SU-DHL-6 (cell line): ENCODE results near the gene KRT5.

Experiments
- H2AFZ ChIP-seq: fragments of 200-600 bp; sonication (generic); 2 replicates; pipeline ENCODE4 v1.6.1; 2014; ENCODE audit warnings: low read depth, mild to moderate bottlenecking, moderate library complexity, mixed read lengths, antibody characterized with exemption, low read length; ENCODE audit not compliant: severe bottlenecking
- H3F3A ChIP-seq: fragments of 200-600 bp; shearing (Covaris generic); 2 replicates; pipeline ENCODE4 v1.6.0; 2016; ENCODE audit warnings: antibody characterized with exemption, mild to moderate bottlenecking; ENCODE audit not compliant: insufficient read depth
- H3K27ac ChIP-seq: fragments of 200-600 bp; sonication (generic); 2 replicates; pipeline ENCODE4 v1.5.1; 2016; ENCODE audit warnings: low read depth, mild to moderate bottlenecking, low read length, moderate library complexity, mixed read lengths
- H3K27me3 ChIP-seq: fragments of 200-600 bp; sonication (generic), shearing (Covaris generic); 2 replicates; pipeline ENCODE4 v1.6.0; 2014; ENCODE audit warnings: mild to moderate bottlenecking, low read length
- H3K36me3 ChIP-seq: fragments of 200-600 bp; sonication (generic); 2 replicates; pipeline ENCODE4 v1.6.1; 2014; ENCODE audit warnings: mild to moderate bottlenecking, low read length, mixed read lengths
- H3K4me2 ChIP-seq: fragments of 300-600, 200-600 bp; shearing (Covaris generic), sonication (generic); 2 replicates; pipeline ENCODE4 v1.6.0; 2014; ENCODE audit warnings: low read length, low read depth, mild to moderate bottlenecking; ENCODE audit not compliant: poor library complexity, severe bottlenecking
- H3K4me3 ChIP-seq: fragments of 200-600 bp; sonication (generic); 2 replicates; pipeline ENCODE4 v1.5.1; 2014; ENCODE audit warnings: antibody characterized with exemption, low read length, mild to moderate bottlenecking, mixed read lengths; ENCODE audit not compliant: insufficient read depth, poor library complexity, severe bottlenecking
- H3K79me2 ChIP-seq: fragments of 200-600 bp; sonication (generic); 2 replicates; pipeline ENCODE4 v1.6.1; 2014; ENCODE audit warnings: mild to moderate bottlenecking, low read length, moderate library complexity; ENCODE audit not compliant: insufficient read depth
- H3K9ac ChIP-seq: fragments of 200-600 bp; sonication (generic); 2 replicates; pipeline ENCODE4 v1.7.0; 2014; ENCODE audit warnings: mild to moderate bottlenecking, low read length
- H3K9me2 ChIP-seq: fragments of 200-600 bp; sonication (generic); replicated peaks from 2 replicates; pipeline ENCODE4 v1.6.1; 2014; ENCODE audit warnings: low read length; ENCODE audit not compliant: insufficient read depth
- H3K9me3 ChIP-seq: fragments of 200-600 bp; sonication (generic); 2 replicates; pipeline ENCODE4 v1.6.1; 2014; ENCODE audit warnings: low read length, mixed read lengths; ENCODE audit not compliant: insufficient read depth
- H4K20me1 ChIP-seq: fragments of 200-600 bp; sonication (generic); 2 replicates; pipeline ENCODE4 v1.6.1; 2014; ENCODE audit warnings: low read depth, mild to moderate bottlenecking, antibody characterized with exemption, low read length, moderate library complexity, mixed read lengths
- EZH2phosphoT487 ChIP-seq: fragments of 200-600 bp; sonication (generic), shearing (Covaris generic); conservative IDR thresholded peaks from 2 replicates; pipeline ENCODE4 v1.6.1; 2018; ENCODE audit warnings: mild to moderate bottlenecking, antibody characterized with exemption, low read length, moderate library complexity, mixed read lengths
- TF ChIP-seq, protein P1 (sequence below): fragments of 200-600 bp; sonication (generic); IDR thresholded peaks from one replicate; pipeline ENCODE4 v1.5.1; 2017; ENCODE audit warnings: antibody characterized with exemption, mild to moderate bottlenecking, low read length, moderate library complexity; ENCODE audit not compliant: insufficient read depth, poor library complexity, severe bottlenecking

The KRT5 gene

DNA sequence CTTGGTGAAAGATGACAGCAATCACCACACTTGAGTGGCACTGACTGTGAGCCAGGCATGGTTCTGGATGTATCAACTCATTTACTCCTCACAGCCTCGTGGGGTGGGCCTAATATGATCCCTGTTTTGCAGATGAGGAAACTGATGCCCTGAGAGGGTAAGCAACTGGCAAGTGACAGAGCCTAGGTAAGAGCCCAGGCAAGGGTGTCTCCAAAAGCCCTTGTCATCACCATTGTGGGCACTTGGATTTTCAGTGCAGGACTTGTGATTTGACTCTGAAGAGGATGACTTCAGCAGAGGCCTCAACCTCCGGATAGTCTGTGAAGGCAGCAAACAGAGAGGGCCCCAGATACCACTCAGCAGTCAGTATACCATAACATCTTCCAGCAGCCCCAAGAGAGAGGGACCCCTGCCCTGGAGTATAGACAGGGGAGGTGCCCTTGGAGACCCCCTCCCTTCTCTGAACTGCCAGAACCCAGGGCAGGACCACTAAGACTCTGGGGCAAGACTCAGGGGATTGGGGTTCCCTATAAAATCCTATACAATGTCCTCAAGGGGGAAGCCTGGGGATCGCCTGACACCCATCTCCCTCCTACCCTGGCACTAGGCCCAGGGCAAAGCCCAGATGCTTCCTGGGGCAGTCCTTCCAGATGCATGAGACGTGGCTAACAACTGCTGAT lies 7.1 kb upstream of the KRT5 start:
- TF ChIP-seq, protein P1, sequence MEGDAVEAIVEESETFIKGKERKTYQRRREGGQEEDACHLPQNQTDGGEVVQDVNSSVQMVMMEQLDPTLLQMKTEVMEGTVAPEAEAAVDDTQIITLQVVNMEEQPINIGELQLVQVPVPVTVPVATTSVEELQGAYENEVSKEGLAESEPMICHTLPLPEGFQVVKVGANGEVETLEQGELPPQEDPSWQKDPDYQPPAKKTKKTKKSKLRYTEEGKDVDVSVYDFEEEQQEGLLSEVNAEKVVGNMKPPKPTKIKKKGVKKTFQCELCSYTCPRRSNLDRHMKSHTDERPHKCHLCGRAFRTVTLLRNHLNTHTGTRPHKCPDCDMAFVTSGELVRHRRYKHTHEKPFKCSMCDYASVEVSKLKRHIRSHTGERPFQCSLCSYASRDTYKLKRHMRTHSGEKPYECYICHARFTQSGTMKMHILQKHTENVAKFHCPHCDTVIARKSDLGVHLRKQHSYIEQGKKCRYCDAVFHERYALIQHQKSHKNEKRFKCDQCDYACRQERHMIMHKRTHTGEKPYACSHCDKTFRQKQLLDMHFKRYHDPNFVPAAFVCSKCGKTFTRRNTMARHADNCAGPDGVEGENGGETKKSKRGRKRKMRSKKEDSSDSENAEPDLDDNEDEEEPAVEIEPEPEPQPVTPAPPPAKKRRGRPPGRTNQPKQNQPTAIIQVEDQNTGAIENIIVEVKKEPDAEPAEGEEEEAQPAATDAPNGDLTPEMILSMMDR: no peak
- no peak for TF ChIP-seq EZH2phosphoT487
- H3K9ac ChIP-seq: no peak overlapping the region

DNA sequence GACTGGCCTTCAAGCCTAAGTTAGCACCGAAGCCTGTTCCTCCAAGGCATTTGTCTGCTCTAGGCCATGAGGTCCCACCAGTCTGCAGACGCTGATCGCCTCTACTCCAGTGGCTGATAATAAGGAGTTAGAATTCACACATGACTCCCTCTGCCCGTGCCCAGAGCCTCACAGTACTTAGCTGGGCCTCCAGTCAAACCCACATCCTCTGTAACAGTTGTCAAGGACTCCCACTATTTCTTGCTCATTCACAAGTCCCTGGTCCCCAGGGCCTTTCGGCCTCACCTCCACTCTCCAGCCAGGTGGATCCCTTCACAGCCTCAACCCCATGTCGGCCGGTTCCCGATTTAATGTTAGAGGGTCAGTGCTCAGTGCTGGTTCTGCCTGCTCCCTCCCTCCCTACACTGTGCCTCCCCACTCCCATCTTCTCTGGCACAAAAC lies 6.3 kb upstream of the KRT5 start:
- no peak overlapping the region for H3K4me2 ChIP-seq
- H2AFZ ChIP-seq: no peak overlapping the region
- no peaks in the 10 kb centered on the region for H3K9me2 ChIP-seq
- H3K27ac ChIP-seq: no peak overlapping the region
- no peaks in the 10 kb centered on the region for H3K27me3 ChIP-seq
- no peaks in the 10 kb centered on the region for H3K79me2 ChIP-seq
- no peak overlapping the region for H3K9ac ChIP-seq
- no peaks in the 10 kb centered on the region for H3K9me3 ChIP-seq
- TF ChIP-seq, protein P1: no peak
- no peak for TF ChIP-seq EZH2phosphoT487
- no peak overlapping the region for H3K4me3 ChIP-seq
- no peaks in the 10 kb centered on the region for H3F3A ChIP-seq
- no peaks in the 10 kb centered on the region for H3K36me3 ChIP-seq
- H4K20me1 ChIP-seq: no peaks in the 10 kb centered on the region

More for the DNA sequence above, 7.1 kb upstream of the KRT5 start:
- Histone ChIP-seq H3K4me3 (no peak overlapping the region), H4K20me1 (no peaks in the 10 kb centered on the region), H3K27ac (no peak overlapping the region), H3K9me3 (no peaks in the 10 kb centered on the region), H3F3A (no peaks in the 10 kb centered on the region), H3K36me3 (no peaks in the 10 kb centered on the region), H3K4me2 (no peak overlapping the region), H3K79me2 (no peaks in the 10 kb centered on the region), H3K27me3 (no peaks in the 10 kb centered on the region), H3K9me2 (no peaks in the 10 kb centered on the region), H2AFZ (no peak overlapping the region)

GRCh38 chr12:52525661-52526499 lies 5.7 kb upstream of the KRT5 start:
- TF ChIP-seq, protein P1: no peak
- TF ChIP-seq EZH2phosphoT487: no peak
- Histone ChIP-seq H3K27me3 (no peaks in the 10 kb centered on the region), H3F3A (no peaks in the 10 kb centered on the region), H3K36me3 (no peaks in the 10 kb centered on the region), H2AFZ (no peak overlapping the region), H3K9me2 (no peaks in the 10 kb centered on the region), H3K27ac (no peak overlapping the region), H3K4me3 (no peak overlapping the region), H3K9me3 (no peaks in the 10 kb centered on the region), H3K79me2 (no peaks in the 10 kb centered on the region), H4K20me1 (no peaks in the 10 kb centered on the region), H3K9ac (no peak overlapping the region), H3K4me2 (no peak overlapping the region)
